ENCODE data around the gene FXYD4.

FXYD4 gene

DNA sequence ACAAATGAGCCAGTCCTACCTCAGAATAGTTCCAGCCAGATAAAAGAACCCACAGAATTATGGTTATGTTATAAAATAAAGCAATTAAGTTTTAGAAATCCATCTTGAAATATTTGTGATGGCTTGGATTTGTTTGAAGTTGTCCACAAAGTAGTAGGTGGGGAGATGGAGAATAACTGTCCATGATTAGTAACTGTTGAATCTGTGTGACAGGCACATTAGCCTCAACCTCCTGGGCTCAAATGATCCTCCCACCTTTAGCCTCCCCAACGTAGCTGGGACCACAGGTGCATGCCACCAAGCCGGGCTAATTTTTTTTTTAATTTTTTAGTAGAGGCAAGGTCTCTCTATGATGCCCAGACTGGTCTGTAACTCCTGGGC lies 27.5 kb downstream of the FXYD4 start:
- no peak for DNase-seq

DNA sequence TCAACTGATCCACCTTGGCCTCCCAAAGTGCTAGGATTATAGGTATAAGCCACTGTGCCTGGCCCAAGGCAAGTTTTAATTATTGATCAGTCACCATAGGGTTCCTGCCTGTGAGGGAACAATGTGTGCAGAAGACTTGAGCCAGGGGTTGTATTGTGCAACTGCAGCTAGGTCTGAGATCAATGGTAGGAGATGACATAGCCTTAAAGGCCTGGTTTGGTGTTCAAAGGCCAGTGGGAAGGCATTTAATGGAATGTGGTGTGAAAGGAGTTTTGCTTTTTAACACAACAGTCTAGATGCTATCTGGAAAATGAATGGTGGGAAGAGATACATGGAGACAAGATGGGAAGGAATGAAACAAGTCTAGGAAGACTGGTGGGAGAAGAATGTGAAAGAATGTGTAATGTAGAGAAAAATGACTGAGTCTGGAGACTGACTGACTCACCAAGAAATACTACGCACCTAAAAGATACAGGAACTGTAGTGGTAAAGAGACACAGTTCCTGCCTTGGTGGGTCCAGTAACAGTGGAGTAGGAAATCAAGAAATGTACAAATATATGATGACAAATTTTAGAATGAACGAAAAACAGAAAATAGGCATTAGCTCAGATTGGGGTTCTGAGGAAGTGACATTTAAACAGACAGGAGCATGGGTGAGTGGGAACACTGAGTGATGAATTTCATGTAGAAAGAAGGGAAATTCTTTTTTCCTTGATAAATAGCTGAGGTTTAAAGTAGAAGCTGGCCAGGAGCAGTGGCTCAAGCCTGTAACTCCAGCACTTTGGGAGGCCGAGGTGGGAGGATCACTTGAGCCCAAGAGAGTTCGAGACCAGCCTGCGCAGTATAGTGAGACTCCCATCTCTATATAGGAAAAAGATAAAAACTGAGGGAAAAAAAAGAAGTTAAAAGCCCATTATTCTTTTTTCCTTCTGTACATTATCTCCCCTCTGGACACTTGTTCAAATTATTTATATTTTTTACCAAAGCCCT lies 28.2 kb downstream of the FXYD4 start:
- DNase-seq, result no peak

DNA sequence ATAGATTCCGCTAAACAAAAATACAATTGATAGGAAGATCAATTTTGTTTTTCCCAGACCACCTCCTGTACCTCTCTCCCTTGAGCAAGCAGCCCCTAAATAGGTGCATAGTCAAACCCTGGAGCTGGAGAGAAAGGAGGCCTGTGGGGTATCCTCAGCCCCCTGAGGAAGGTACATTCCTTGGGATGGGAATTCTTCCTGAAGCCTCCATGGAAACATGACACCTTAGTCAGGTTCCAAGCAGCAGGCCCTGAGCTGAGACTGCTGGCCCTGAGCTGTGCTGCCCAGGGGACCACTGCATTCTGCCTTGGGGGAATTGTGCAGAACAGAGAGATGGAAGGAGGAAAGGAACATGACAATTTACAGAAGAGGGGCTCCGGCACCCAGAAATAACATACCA lies 30.2 kb downstream of the FXYD4 start:
- no peak for DNase-seq

DNA sequence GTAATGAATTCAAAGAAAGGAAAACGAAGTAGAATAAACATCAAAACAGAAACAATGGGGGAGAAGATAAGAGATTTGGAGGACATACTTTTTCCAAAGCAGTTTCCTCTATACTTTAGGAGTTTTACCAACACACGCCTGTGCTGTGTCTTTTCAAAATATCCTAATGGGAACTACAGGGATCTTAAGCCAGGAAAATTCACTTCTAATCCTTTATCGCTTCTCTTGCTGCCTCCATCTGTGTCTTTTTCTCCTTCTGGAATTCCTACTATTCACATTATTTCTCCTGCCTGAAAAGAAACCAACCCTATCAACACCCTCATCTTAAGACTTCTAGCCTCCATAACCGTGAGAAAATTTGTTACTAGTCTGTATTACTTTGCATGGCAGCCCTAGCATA lies 30.7 kb downstream of the FXYD4 start:
- DNase-seq, result no peak

DNA sequence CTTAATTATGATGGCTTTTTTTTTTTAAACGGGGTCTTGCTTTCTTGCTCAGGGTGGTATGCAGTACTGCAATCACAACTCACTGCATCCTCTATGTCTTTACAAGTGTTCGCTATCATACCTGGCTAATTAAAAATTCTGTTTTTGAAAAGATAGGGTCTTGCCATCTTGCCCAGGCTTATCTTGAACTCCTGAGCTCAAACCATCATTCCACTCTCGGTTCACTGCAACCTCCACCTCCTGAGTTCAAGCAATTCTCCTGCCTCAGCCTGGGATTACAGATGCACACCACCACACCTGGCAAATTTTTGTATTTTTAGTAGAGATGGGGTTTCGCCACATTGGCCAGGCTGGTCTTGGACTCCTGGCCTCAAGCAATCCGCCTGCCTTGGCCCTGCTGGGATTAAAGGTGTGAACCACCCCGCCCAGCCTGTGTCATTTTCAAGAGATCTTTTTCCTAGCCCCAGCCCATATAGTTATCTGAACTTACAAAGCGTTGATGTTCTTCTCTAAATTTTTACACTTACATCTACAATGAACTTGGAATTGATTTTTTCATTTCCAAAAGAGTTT lies 31.5 kb downstream of the FXYD4 start:
- no peak for DNase-seq

DNA sequence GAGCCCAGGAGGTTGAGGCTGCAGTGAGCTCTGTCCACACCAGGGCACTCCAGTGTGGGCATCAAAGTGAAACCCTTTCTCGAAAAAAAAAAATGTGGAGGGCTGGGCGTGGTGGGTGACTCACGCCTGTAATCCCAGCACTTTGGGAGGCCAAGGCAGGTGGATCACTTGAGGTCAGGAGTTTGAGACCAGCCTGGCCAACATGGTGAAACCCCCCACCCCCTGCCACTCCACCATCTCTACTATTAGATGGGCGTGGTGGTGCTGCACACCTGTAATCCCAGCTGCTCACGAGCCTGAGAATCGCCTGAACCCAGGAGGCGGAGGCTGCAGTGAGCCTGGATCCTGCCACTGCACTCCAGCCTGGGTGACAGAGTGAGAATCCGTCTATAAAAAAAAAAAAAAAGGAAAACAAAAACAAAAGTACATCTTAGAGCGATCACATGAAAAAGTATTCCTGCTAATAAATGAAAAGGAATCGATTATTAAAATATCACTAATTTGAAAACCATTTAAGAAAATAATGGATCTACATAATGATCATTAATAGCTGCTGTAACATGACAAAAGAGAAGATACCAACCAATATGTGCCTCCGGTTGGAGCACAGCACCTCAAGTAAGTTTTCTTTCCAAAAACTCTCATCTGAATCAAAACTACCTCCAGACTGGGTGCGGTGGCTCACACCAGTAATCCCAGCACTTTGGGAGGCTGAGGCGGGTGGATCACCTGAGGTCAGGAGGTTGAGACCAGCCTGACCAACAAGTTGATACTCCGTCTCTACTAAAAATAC lies 32.7 kb downstream of the FXYD4 start:
- peak; percentile 32 for DNase-seq

DNA sequence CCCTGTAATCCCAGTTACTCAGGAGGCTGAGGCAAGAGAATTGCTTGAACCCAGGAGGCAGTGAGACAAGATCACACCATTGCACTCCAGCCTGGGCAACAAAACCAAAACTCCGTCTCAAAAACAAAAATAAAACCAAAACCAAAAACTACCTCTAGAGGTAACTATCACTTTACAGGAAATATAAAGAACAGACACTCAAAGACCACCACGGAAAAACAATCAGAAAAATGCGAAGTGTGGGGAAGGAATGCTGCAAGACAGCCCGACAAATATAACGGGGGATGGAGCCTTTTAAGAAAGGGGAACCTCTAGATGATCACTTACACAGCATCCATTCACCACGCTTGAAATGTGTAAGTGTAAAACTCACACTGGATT lies 33.3 kb downstream of the FXYD4 start:
- DNase-seq, result no peak

DNA sequence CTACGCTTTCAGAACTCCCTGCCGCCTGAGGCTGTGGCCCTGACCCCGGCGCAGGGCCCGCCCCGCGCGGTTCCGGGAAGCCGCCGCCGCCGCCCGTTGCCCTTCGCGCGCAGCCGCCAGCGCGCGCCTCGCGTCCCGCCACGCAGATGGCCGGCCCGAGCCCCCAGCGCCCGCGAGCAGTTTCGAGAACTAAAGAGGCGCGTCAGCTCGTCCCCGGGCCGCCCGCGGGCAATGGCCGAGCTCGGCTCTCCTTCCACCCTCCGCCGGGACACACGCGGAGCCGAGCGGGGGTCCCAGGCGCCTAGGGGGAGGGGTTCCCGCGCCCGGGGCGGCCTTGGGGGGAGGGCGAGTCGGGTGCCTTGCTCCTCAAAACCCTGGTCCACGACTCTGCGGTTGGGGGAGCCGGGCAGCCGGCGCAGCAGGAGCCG lies 35.7 kb downstream of the FXYD4 start:
- DNase-seq, result peak; percentile 71

DNA sequence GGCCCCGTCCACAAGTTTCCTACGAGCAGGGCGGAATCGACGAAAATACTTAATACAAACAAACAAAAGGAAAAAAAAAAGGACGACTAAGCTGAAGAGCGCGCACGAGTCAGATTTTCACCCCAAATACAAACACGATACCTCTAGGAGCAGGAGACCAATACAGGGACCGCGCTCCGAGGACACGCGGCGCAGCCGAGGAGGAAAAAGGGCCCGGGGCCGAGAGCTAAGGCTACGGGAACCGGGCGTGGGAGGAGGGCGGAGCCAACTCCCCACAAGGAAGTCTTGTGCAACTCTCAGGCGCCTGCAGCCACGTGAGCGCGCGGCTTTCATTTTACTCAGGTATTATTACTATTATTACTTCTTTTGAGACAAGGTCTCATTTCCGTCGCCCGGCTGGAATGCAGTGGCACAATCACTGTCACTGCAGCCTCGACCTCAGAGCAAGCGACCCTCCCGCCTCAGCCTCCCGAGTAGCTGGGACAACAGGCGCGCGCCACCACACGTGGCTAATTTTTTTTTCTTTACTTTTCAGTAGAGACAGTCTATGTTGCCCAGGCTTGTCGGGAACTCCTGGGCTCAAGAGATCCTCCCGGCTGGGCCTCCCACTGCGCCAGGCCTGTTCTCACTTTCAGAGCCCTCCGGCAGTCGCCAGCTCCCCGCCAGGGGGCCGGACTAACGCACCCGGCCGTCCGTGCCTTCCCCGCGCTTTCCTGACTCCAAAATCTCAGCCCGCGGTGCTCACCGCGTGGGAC lies 36.3 kb downstream of the FXYD4 start:
- peak; percentile 95 for DNase-seq

DNA sequence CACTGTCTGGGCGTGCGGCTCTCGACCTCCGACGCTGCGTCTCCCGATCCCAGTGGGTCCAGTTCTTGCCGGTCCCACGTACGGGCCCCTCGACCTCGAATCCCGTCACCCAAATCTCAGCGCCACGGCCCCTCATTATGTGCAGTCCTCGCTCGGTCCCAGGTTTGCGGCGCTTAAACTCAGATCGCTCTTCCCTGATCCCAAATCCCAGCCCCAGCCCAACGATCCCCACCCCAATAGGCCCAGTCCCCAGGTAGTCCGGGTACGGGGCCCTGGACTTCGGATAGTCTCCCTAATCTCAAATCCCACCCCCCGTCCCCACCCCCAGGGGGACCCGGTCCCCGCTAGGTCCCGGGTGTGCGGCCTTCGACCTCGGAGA lies 36.9 kb downstream of the FXYD4 start:
- DNase-seq, result no peak

DNA sequence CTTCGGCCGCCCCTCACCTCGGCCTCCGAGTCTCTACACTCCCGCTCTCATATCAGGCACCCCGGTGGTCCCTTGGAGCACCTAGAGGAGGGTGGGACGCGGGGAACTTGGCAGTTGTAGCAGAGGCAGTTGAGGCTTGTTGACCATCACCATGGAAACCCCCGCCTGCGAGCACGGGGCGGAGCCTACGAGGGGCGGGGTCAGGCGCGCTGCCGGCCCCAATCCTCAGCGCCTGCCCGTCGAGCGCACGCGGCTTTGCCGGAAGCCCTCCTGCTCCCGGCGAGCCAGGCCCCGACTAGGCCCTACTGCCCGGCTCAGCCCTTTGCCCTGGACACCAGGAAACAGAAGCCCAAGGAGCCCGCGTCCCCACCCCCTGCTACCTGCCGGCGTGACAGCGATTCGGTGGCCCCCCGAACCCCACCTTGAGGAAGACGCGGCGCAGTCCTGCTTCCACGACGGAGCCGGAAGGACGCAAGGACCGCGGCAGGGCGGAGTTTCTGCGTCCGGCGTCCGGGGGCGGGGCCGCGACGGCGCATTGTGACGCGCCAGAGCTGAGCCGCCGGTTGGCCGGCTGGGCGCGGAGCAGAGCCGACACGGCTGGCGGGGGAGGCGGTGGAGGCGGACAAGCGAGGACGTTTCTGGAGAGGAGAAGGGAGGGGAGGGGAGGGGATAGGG lies 37.4 kb downstream of the FXYD4 start, which contains the start of gene HNRNPF:
HNRNPF (minus strand) TSS at position 477 of the 675 bp plus-strand sequence. CDS start 21,302 bp downstream, outside the sequence.
- DNase-seq, result peak; percentile 95

DNA sequence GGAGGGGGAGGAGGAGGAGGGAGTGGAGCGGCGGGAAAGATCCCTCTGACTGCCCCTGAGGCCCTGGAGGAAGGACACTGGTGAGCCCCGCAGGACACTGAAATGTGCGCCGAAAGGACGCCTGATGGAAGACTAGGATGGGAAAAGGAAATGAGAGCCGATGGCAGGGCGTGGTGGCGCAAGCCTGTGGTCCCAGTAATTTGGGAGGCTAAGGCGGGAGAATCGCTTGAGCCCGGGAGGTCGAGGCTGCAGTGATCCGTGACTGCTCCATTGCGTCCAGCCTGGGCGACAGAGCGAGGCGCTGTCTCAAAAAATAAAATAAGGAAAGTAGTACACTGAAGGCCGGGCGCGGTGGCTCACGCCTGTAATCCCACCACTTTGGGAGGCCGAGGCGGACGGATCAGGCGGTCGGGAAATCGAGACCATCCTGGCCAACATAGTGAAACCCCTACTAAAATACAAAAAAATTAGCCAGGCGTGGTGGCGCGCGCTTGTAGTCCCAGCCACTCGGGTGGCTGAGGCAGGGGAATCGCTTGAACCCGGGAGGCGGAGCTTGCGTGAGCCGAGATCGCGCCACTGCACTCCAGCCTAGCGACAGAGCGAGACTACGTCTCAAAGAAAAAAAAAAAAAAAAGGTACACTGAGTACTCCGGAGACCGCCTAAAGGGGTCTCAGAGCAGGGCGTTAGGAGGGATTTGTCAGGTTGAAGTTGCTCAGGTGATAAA lies 38.1 kb downstream of the FXYD4 start:
- DNase-seq, result peak; percentile 84

DNA sequence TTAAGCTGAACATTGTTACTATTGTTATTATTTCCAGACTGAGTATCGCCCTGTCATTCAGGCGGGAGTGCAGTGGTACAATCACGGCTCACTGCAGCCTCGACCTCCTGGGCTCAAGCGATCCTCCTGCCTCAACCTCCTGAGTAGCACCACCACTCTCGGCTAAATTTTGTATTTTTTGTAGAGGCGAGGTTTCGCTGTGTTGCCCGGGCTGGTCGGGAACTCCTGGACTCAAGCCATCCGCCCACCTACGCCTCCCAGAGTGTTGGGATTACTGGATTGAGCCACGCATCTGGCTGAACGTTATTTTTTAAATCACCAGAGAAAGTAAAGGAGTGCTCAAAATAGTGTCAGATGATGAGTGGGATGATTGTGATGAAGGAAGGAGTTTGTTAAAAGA lies 38.9 kb downstream of the FXYD4 start:
- DNase-seq, result no peak

DNA sequence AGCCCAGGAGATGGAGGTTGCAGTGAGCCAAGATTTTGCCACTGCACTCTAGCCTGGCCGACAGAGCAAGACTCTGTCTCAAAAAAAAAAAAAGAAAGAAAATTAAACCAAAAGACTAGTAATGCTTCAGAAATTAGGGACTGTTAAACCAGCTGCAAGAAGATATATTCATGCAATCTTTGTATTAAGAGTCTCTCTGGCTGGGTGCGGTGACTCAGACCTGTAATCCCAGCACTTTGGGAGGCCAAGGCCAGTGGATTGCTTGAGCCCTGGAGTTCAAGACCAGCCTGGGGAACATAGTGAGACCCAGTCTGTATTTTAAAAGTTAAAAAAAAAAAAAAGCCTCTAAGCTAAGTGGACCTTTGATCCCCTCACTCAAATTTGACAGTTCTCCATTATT lies 40.1 kb downstream of the FXYD4 start:
- DNase-seq, result no peak

DNA sequence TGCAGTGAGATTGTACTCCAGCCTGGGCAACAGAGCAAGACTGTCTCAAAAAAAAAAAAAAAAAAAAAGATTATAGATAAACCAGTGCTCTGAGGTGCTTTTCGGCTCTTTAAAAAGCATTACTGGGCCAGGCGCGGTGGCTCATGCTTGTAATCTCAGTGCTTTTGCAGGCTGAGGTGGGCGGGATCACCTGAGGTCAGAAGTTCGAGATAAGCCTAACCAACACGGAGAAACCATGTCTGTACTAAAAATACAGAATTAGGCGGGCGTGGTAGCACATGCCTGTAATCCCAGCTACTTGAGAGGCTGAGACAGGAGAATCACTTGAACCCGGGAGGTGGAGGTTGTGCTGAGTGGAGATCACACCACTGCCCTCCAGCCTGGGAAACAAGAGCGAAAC lies 44.1 kb downstream of the FXYD4 start:
- no peak for DNase-seq

DNA sequence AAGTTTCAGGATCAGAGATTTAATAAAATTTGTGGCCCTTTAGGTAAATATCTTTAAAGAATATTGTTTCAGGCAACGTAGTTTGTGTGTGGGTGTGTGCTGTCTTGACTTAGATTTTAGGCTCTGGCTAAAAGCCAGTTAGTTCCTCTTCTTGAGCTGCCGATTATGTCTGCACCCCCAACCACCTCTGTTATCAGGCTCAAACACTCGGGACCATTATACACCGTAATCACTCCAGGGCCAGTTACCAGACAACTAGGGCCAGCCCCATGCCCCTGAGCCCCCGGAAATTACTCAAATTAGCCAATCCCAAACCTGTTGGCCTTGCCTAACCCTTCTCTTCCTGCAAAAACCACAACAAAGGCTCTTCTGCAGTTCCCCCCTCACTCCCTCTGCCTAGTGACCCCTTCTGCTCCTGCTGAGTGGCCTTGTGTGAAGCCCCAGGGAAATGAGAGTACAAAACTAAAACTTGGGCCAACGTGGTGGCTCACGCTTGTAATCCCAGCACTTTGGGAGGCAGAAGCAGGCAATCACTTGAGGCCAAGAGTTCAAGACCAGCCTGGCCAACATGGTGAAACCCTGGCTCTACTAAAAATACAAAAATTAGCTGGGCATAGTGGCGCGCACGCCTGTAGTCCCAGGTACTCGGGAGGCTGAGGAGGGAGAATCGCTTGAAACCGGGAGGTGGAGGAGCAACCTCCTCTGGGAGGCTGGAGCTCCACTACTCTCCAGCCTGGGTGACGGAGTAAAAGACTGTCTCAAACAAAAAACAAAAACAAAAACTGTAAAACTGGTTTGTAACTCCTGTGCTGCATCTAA lies 46.7 kb downstream of the FXYD4 start:
- peak; percentile 55 for DNase-seq

DNA sequence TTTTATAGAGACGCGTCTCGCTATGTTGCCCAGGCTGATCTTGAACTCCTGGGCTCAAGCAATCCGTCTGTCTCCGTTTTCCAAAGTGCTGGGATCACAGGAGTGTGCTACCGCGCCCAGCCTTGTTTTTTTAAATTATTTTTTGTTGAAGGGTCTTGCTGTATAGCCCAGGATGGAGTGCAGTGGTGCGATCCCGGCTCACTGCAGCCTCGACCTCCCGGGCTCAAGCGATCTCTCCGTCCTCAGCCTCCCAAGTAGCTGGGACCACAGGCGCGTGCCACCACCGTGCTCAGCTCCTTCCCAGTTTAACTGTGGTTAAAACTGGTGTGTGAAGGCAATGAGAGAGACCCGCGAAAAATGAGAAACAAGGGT lies 48.5 kb downstream of the FXYD4 start:
- DNase-seq, result no peak

DNA sequence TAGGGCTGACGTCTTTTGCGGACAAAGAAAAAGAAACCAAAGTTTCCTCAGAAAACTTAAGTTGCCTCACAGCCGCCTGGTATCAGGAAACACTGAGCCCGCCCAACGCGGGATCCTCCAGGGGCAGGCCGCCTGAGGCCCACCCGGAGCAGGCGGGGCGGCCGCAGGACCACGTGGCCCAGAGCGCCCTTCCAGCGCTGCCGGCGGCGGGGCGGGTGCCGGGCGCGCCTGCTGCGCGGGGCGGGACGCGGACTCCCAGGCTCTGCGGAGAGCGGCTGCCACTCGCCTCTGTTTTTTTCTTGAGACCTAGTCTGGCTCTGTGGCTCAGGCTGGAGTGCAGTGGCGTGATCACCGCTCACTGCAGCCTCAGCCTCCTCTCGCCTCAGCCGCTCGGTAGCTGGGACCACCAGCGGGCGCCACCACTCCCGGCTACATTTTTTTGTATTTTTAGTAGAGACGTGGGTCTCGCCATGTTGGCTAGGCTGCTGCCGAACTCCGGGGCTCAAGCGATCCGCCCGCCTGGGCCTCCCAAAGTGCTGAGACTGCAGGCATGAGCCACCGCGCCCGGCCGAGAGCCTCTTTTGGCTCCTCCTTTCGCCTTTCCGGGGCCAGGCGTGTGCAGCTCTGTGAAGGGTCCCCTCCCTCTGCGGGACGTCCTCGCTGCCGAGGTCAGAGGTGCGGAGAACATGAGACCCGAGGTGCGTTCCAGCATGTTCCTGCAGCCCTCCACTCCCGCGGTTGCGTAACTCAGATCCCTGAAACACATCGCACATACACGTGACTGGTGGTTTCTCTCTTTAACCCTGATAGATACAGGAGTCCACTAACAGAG lies 49.1 kb downstream of the FXYD4 start:
- DNase-seq, result peak; percentile 89

DNA sequence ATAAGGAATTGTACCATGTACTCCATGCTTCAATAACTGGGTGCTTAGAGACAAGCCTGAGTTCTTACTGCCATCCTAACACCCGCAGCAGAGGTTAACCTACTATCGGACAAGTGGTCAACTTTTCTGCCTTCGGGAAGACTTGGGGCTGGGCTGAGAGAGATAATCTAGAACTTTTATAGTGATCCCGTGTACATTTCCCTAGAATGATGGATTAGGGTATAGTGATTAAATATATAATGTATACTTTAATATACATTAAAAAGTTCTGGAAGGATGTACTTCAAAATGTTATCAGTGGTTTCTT lies 49.7 kb downstream of the FXYD4 start:
- no peak for DNase-seq

DNA sequence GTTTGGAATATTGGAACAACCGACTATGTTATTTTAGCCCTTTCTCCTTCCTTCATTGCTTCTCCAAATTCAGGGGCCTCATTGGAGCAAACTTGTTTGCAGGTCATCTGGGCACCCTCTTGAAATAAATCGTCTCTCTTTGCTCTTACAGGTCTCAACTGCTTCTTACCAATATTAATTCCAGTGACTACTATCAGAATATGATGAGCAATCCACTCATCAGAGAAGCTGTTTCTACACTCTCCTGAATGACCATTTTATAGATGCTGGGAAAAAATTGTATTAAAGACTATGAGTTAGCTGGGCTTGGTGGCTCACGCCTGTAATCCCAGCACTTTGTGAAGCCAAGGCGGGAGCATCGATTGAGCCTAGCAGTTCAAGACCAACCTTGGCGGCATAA lies 50.1 kb downstream of the FXYD4 start:
- DNase-seq, result no peak

Data from activated CD4-positive, alpha-beta T cell treated with anti-CD3 and anti-CD28 coated beads for 48 hours (primary cell).